Medulla oblongata (tissue), 1 donor: Measurements from ENCODE around the gene CHFR.
"Not testable (repeated sequence)": the region's sequence is repeated elsewhere in the genome, so short reads cannot be mapped to it uniquely, and the experiment has no call there.

Experiments
- DNase-seq: peaks from one replicate; pipeline ENCODE4 v3.0.0-alpha.2; 2015; ENCODE audit errors: extremely low spot score

The CHFR gene

GRCh38 chr12:132874175-132874574 lies 13.2 kb downstream of the CHFR start:
- no peak for DNase-seq

- DNase-seq: no peak
Measured at GRCh38 chr12:132873724-132874123, 13.7 kb downstream of the CHFR start.

- no peak for DNase-seq
Measured at GRCh38 chr12:132872975-132873421, 14.4 kb downstream of the CHFR start.

GRCh38 chr12:132872073-132872855 lies 15.1 kb downstream of the CHFR start:
- DNase-seq: no peak

- no peak for DNase-seq
Measured at GRCh38 chr12:132869551-132869950, 17.9 kb downstream of the CHFR start.

GRCh38 chr12:132866251-132866828 lies 21.1 kb downstream of the CHFR start:
- DNase-seq: no peak

GRCh38 chr12:132861558-132861957 lies 25.8 kb downstream of the CHFR start:
- DNase-seq: no peak

GRCh38 chr12:132858718-132859266 lies 28.6 kb downstream of the CHFR start:
- DNase-seq: no peak

GRCh38 chr12:132857019-132857418 lies 30.4 kb downstream of the CHFR start:
- not testable (repeated sequence) for DNase-seq

- no peak for DNase-seq
Measured at GRCh38 chr12:132856581-132856980, 30.8 kb downstream of the CHFR start.

- DNase-seq: not testable (repeated sequence)
Measured at GRCh38 chr12:132855211-132855610, 32.2 kb downstream of the CHFR start.

- no peak for DNase-seq
Measured at GRCh38 chr12:132853285-132854092, 33.9 kb downstream of the CHFR start.

GRCh38 chr12:132852496-132852895 lies 34.9 kb downstream of the CHFR start:
- no peak for DNase-seq

- DNase-seq: no peak
Measured at GRCh38 chr12:132851465-132851864, 35.9 kb downstream of the CHFR start.

GRCh38 chr12:132850291-132850690 lies 37.1 kb downstream of the CHFR start:
- no peak for DNase-seq

GRCh38 chr12:132848521-132848920 lies 38.9 kb downstream of the CHFR start:
- DNase-seq: no peak

GRCh38 chr12:132847363-132848356 lies 39.7 kb downstream of the CHFR start:
- DNase-seq: no peak

GRCh38 chr12:132844681-132845080 lies 42.7 kb downstream of the CHFR start:
- not testable (repeated sequence) for DNase-seq

- peak; percentile 12 for DNase-seq
Measured at GRCh38 chr12:132842449-132843045, 44.9 kb downstream of the CHFR start.

- no peak for DNase-seq
Measured at GRCh38 chr12:132841151-132841550, 46.3 kb downstream of the CHFR start.

GRCh38 chr12:132840536-132840935 lies 46.9 kb downstream of the CHFR start:
- DNase-seq: no peak
